Hematopoietic multipotent progenitor cell treated with erythropoietin and hydrocortisone succinate and interleukin-3 and kit ligand, for 8 days (in vitro differentiated cells): ENCODE measurements around the gene LRRC10B.

Experiments used
- DNase-seq: peaks from one replicate; pipeline ENCODE4 v3.0.0-alpha.2; 2015

The LRRC10B gene

DNA sequence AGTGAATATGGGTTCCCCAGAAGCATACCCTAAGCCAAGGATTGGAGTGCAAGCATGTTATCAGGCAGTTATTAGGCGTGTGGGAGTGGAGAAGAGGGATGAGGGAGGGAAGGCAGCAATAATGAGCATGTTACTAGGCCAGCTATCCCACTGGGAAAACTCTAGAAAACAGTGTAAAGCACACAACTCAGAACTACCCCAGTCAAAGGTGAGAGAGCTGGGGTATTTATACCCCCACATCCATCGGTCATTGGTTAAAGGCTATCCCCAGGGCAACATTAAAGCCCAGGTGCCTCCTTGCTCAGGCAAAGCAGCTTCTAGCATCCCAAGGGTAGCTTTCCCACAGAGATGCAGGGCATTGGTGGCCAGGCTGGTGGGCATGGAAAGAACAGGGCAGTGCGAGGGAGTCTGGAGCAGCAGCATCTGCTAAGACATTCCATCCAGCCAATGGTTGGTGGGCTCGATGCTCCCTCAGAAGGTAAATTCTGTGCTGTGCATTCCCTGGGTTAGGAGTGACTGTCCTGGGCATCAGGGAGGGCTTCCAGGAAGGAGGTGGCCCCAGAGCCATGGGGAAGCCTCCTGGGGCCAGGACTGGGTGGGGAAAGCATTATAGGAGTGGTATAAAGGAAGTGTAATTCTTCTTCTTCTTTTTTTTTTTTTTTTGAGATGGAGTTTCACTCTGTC lies 21.1 kb upstream of the LRRC10B start:
- DNase-seq = no peak

- no peak for DNase-seq
Observed at GRCh38 chr11:61488651-61489291, 19.8 kb upstream of the LRRC10B start.

- no peak for DNase-seq
Observed at GRCh38 chr11:61489833-61490721, 18.5 kb upstream of the LRRC10B start.

DNA sequence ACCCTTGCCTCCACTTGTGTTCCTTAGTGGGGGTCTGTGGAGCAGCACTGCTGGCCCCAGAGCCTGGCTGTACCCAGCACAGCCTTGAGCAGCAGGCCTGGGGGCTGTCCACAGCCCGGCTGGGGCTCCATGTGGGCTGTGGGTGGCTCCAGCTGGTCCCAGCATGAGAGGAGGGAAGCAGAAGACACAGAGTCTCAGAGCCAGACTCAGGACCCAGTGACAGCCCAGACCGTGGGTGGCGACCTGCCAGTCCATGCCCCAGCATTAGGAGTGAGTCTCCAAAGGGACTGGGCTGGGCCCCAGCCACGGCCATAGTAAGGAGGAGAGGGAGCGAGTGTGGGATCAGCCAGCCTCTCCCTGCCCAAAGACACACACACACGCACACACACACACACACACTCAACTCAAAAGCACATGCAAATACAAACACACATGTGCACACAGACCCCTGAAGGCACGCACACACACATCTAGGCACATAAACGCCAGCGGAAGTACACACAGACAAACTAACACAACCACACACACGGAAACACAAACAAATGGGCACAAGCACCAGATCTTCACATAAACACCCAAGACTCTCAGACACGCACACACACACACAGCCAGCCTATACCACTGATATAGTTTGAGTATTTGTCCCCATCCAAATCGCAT lies 16.7 kb upstream of the LRRC10B start:
- no peak for DNase-seq

DNA sequence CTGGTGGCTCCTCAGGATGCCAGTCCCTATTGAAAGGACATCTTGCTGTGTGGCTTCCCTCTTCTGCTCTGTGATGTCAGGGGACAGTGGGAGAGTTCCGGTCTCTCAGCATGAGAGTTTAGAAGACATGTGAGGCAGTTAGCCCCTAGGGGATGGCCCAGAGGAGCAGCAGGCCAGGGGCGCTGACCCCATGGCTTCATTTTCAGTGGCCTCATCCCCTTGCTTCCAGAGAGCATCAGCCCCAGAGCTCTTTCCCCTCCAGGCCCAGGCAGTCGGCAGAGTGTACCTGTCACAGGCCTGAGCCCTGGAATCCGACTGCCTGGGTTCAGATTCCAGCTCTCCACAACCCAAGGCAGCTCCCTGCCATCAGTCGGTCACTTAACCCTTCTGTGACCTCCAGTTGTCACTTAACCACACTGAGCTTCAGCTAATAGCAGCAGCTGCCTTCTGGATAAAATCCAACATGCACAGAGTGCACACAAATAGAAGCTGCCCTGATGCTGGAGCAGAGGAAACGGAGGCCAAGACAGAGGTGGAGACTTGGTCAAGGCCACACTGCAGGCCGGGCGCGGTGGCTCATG lies 14.1 kb upstream of the LRRC10B start:
- no peak for DNase-seq

DNA sequence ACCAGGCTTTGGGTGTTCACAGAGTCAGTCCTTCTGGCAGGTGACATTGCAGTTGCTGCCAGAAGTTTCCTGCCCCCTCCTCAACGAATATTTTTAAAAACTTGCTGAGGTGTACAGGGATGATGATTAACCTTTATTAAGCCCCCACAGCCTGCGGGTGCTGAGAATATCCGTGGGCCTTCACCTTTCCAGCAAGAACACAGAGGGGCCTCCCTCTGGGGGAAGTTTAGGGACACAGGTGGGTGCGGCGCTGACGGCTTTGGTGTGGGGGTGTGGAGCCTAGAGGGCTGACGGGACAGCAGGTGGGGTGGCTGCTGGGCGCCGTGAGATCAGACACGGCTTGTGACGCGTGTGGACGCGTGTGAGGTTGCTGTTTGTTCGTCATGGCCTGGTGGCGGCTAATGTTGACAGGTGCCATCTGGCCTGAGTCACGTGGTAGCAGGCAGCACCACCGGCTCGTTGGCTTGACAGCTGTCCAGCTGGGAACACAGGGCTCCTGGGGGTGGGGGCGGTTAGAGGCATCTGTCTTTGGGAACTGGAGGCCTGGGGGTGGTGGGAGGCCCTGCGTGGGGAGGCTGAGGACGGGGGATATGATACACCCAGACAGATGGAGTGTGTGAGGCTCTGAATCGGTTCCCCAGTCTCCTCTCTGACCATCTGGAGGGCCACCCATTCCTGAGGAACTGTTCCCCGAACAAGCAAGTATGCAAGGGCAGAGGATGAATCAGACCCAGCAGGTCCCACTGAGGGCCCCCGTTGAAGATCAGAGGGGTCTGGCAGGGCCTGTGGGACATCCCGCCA lies 12.5 kb upstream of the LRRC10B start:
- DNase-seq = no peak

GRCh38 chr11:61496602-61497400 lies 11.7 kb upstream of the LRRC10B start:
- no peak for DNase-seq

DNA sequence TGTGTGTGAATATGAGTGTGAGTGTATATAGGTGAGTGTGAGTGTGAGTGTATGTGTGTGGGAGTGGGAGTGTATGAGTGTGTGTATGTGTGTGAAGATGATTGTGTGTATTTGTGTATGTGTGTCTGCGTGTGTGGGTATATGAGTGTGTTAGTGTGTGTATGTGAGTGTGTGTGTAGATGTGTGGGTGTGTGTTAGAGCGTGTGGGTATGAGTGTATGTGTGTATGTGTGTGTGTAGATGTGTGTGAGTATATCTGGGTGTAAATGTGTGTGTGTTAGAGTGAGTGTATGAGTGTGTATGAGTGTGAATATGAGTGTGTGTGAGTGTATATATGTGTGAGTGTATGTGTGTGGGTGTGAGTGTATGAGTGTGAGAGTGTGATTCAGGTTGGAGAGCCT lies 11.1 kb upstream of the LRRC10B start:
- no peak for DNase-seq

DNA sequence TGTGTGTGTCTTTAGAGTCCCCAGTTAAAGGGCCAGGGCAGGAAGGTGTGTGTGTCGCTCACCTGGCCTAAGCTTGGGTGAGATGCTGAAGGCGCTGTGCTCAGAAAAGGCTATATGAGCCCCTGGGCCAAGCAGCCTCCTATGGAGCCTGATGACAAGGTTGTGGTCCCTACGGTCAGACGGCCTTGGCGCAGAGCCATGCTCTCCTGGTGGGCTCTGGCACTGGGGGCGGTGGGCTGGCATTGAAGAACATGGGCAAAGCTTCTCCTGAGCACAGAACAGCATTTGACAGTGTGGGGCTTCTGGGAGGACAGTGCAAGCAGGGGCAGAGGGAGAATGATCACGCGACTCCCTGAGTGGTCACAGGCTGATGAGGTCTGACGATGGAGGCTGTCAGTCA lies 10.7 kb upstream of the LRRC10B start:
- DNase-seq = no peak

- DNase-seq = no peak
Observed at GRCh38 chr11:61498767-61499341, 9.7 kb upstream of the LRRC10B start.

DNA sequence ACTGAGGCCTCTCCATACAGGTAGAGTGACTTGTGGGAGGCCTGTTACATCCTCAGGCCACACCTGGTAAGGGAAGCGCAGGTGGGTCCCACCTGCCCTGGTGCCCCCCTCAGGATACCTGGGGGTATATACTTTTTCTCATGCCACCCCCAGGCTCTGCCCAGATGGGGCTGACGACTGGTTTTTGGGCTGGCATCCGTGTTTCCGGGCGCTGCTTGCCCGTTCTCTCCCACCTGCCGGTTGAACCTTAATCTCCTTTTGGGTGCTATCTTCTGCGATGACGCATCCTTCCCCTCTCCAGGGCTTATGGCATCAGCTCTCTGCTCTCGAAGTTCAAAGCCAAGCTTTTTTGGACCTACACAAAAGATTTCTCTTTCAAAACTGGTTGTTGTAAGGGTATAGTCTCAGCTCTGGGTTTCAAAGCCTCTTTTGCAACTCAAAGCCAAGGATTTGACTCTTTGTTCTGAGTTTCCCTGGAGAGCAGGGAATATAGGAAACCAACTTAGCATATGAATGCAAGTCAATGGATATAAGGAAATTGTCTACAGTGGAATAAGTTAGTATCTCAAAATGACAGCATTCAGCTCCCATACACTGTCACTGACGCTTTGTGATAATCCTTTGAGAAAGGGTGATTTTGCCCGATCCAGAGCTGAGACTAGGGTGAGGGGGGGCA lies 8.6 kb upstream of the LRRC10B start:
- DNase-seq = no peak

- no peak for DNase-seq
Observed at GRCh38 chr11:61502522-61502921, 6.0 kb upstream of the LRRC10B start.

GRCh38 chr11:61503135-61503770 lies 5.3 kb upstream of the LRRC10B start:
- no peak for DNase-seq

DNA sequence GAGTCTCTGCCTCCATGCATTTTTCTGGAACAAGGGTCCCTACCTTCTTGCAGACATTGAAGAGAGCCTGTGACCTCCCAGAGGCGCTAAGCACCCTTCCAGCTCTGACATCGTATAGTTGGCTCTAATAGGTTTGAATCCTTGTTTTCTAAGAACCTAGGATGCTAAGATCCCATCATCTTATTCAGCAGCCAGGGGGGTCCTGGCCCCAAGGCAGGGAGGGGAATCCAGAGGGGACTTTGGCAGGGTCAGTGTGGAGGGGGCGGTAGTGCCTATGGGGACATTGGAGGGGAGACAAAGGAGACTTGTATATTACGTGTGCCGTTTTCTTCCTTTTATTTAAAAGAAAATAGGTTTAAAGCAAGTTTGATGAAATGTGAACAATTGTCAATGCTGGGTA lies 3.4 kb upstream of the LRRC10B start:
- no peak for DNase-seq

GRCh38 chr11:61505640-61506155 lies 2.9 kb upstream of the LRRC10B start:
- DNase-seq = no peak

GRCh38 chr11:61507012-61507768 lies 1.4 kb upstream of the LRRC10B start:
- DNase-seq = no peak

- peak; percentile 81 for DNase-seq
Observed at GRCh38 chr11:61509043-61510029, 787 bp downstream of the LRRC10B start.
